GM13977 (cell line): ENCODE measurements around the gene SBK1.
"Not testable (repeated sequence)": the region's sequence is repeated elsewhere in the genome, so short reads cannot be mapped to it uniquely, and the experiment has no call there.

Experiments used
- DNase-seq: peaks from one replicate; pipeline ENCODE4 v3.0.0; 2012; ENCODE audit warnings: low spot score
- in situ Hi-C: fragments of 300-500 bp; cut with MboI; formaldehyde crosslinking; loops from one replicate; pipeline ENCODE4 v1.12.0; 2022; ENCODE audit warnings: low sequenced_read_pairs, low pct_unique_long_range_greater_than_20kb, mixed read lengths, inconsistent platforms; ENCODE audit not compliant: unreplicated experiment

The SBK1 gene

GRCh38 chr16:28364268-28365173, 72.2 kb downstream of the SBK1 start:
- DNase-seq, in situ Hi-C loops: not testable (repeated sequence)

- DNase-seq, in situ Hi-C loops: not testable (repeated sequence)
Observed at GRCh38 chr16:28367926-28368325, 75.6 kb downstream of the SBK1 start.
